IPS-11a (cell line): ENCODE results near the gene NXPH4.

Source experiments
- H3K4me3 ChIP-seq: one replicate; pipeline ENCODE4 v1.5.1; 2013; ENCODE audit warnings: low read depth, low read length, control low read depth

The NXPH4 gene

GRCh38 chr12:57270966-57271470 is 54.4 kb downstream of the NXPH4 start:
- no peak overlapping the region for H3K4me3 ChIP-seq

DNA sequence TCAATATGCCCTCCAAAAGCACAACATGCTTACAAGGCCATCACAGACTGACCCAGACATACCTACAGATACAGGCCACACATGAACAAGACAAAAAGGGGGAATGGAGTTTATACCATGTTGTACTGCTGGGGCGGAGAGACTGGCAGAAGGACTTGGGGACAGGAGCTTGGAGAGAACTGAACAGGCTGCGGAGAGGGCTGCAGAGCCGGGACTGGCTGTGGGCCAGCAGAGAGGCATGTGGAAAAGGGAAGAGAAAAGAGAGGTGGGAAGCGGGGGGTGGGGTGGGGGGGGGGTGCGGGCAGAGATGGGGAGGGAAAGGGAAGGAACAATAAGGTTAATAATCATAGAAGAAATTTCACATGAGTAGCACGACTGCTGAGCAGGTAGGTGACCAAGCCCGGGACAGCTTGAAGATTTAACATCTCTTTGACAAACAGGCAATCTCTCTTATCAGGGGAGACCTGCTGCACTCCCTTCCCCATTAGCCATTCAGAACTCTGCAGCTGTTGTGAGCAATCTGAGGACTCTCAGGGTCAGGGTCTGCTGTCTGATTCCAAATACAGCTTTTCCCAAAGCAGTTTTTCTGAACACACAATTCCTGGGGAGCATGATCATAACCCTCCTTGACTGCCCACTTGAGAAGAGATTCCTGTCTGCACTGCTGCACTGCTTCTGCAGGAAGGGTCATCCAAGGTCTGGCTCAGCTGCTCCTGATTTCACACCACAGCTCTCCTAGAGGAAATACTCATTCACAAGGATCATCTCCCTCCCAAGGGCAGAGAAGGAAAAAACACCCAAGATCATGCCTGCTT is 56.0 kb downstream of the NXPH4 start:
- no peak overlapping the region for H3K4me3 ChIP-seq

DNA sequence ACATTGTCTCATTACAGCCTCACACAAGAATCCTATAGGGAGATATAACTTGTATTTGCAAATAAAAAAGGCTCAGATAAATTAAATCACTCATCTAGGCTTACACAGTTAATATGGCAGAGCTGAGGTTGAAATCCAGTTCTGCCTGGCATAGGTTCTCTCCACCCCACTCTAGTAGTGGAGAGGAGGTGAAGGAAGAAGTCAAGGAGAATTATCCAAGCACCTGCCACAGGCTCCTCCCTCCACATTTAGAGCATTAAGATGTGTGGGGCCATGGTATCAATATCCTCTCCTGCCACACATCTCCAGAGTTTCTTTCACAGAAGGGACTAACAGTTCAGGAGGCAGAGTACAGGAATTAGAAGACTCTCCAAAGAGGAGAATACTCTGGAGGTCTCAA is 56.9 kb downstream of the NXPH4 start:
- no peak overlapping the region for H3K4me3 ChIP-seq
